SK-N-MC (cell line): Measurements from ENCODE around the gene FUT8.

ENCODE experiments used
- DNase-seq: peaks from one replicate; pipeline ENCODE4 v3.0.0-alpha.2; 2011; ENCODE audit warnings: low read depth, low spot score
- H3K27ac ChIP-seq: fragments of 200-600 bp; sonication (generic); 2 replicates; pipeline ENCODE4 v1.5.1; 2016; ENCODE audit warnings: mixed run types
- H3K36me3 ChIP-seq: fragments of 200-600 bp; sonication (generic); 2 replicates; pipeline ENCODE4 v1.6.1; 2017; ENCODE audit warnings: antibody characterized with exemption, low read length, mixed read lengths; ENCODE audit not compliant: insufficient read depth
- H3K4me3 ChIP-seq: fragments of 200-600 bp; sonication (generic); 2 replicates; pipeline ENCODE4 v1.5.1; 2016
- H3K9ac ChIP-seq: fragments of 200-600 bp; sonication (generic); 2 replicates; pipeline ENCODE4 v1.8.0; 2017; ENCODE audit warnings: mixed run types, mixed read lengths; ENCODE audit not compliant: insufficient read length
- H3K9me3 ChIP-seq: fragments of 200-600 bp; sonication (generic); 2 replicates; pipeline ENCODE4 v1.6.1; 2017; ENCODE audit warnings: low read depth, mild to moderate bottlenecking, antibody characterized with exemption, low read length, moderate library complexity, mixed read lengths
- EZH2 ChIP-seq: fragments of 200-600 bp; sonication (generic); IDR thresholded peaks from one replicate; pipeline ENCODE4 v1.6.1; 2017; ENCODE audit warnings: antibody characterized with exemption
- FOXP2 ChIP-seq: optimal IDR thresholded peaks from 2 replicates; pipeline ENCODE3; 2011; ENCODE audit warnings: mild to moderate bottlenecking, moderate library complexity; ENCODE audit not compliant: insufficient read depth; ENCODE audit errors: extremely low read length, control extremely low read depth
- POLR2AphosphoS5 ChIP-seq: IDR thresholded peaks from 2 replicates; pipeline ENCODE4 v1.6.1; 2012; ENCODE audit warnings: mild to moderate bottlenecking, low read depth, low read length, borderline replicate concordance

The FUT8 gene

GRCh38 chr14:65382586-65382985 is 29.9 kb upstream of the FUT8 start:
- no peak overlapping the region for H3K9ac ChIP-seq
- DNase-seq, result no peak
- TF ChIP-seq POLR2AphosphoS5, result no peak
- TF ChIP-seq EZH2, result no peak
- no peak for TF ChIP-seq FOXP2

DNA sequence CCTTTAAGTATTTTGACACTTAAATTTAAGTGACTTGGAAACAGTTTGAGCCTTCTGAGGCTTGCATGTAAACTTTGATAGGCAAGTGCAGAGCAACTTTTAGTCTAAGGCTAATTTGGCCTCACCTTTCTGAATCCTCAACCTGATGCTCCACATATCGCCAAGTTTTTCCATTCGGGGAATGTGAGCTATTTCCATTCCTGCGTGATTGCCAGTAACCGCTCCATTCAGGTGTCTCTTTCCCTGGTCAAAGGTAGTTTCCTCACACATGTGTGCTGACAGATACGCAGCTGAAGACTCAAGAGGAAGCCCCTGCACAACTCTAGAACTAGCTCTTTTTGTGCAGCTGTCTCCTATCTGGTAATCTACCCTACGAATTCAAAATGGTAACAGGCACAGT is 25.4 kb upstream of the FUT8 start:
- Histone ChIP-seq H3K4me3 (no peak overlapping the region), H3K9ac (no peak overlapping the region), H3K27ac (no peak overlapping the region), H3K9me3 (no peaks in the 10 kb centered on the region), H3K36me3 (no peaks in the 10 kb centered on the region)
- no peak for TF ChIP-seq FOXP2
- TF ChIP-seq EZH2, result no peak
- TF ChIP-seq POLR2AphosphoS5, result no peak
- no peak for DNase-seq

More at GRCh38 chr14:65382586-65382985, 29.9 kb upstream of the FUT8 start:
- H3K4me3 ChIP-seq, result no peak overlapping the region
- H3K9me3 ChIP-seq, result 0 out of 2 replicates have a peak, but pooled peaks cover 5% of the 10 kb centered on the region
- no peaks in the 10 kb centered on the region for H3K36me3 ChIP-seq
- no peak overlapping the region for H3K27ac ChIP-seq

DNA sequence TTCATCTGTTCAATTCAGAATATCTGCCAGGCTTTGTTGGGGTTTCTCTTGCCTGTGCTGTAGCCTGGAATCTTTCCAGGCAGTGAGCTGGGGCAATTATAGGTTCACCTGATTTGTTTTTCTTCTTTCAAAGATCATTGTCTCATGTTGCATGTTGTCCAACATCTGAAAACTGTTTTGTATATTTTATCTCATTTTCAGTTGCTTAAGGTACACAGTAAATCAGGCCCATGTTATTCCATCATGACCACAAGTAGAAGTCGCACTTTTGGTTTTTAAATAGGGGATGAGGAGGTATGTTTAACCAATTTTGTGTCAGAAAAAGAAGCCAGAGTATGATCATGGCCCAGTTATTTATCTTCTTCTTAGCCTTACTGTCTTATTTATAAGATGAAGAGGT is 24.9 kb upstream of the FUT8 start:
- DNase-seq, result no peak

DNA sequence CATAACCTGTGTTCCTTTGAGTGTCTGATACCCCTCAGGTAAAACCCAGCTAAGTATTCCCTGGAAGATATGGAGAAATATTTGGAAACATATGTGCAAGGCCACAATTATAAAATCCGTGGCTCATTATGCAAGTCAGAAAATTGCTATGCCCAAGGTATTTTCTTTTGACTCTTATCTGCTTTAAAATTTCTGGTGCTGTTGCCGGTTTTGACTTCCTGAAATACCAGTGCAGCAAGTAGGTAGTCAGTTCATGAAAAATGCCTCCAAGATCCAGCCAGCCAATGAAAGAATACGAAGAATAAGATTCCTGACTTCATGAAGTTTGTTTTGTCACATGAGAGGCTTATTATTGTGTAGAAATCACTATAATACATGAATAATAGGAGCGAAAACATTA is 20.2 kb upstream of the FUT8 start:
- TF ChIP-seq EZH2 (no peak), POLR2AphosphoS5 (no peak), FOXP2 (no peak)
- no peak overlapping the region for H3K4me3 ChIP-seq

More for the DNA sequence above, 24.9 kb upstream of the FUT8 start:
- H3K9ac ChIP-seq, result no peak overlapping the region
- no peak overlapping the region for H3K4me3 ChIP-seq
- TF ChIP-seq FOXP2 (no peak), EZH2 (no peak), POLR2AphosphoS5 (no peak)
- H3K36me3 ChIP-seq, result no peaks in the 10 kb centered on the region
- H3K9me3 ChIP-seq, result no peaks in the 10 kb centered on the region
- no peak overlapping the region for H3K27ac ChIP-seq

DNA sequence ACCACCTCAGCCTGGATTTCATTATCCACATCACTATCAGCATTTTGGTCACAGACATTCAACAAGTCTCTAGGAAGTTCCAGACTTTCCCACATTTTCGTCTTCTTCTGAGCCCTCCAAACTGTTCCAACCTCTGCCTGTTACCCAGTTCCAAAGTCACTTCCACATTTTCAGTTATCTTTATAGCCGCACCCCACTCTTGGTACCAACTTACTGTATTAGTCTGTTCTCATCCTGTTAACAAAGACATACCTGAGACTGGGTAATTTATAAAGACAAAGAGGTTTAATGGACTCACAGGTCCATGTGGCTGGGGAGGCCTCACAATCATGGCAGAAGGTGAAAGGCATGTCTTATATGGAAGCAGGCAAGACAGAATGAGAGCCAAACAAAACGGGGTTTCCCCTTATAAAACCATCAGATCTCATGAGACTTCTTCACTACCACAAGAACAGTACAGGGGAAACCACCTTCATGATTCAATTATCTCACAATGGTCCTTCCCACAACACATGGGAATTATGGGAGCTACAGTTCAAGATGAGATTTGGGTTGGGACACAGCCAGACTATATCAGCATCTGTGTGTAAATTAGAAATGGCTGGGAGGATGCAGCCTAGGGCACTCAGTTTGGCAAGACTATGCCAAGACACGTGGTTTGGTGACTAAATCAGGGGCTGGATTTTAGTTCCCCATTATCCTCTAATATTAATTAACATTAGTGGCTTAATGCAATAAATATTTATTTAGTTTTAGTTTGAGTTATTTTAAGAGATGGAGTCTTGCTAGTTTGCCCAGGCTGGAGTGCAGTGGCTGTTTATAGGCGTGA is 16.2 kb upstream of the FUT8 start:
- TF ChIP-seq POLR2AphosphoS5, result no peak
- no peak for TF ChIP-seq EZH2
- TF ChIP-seq FOXP2, result no peak
- no peak overlapping the region for H3K9ac ChIP-seq

More for the DNA sequence above, 20.2 kb upstream of the FUT8 start:
- Histone ChIP-seq H3K36me3 (no peaks in the 10 kb centered on the region), H3K9me3 (no peaks in the 10 kb centered on the region), H3K27ac (no peak overlapping the region), H3K9ac (no peak overlapping the region)
- DNase-seq, result no peak

DNA sequence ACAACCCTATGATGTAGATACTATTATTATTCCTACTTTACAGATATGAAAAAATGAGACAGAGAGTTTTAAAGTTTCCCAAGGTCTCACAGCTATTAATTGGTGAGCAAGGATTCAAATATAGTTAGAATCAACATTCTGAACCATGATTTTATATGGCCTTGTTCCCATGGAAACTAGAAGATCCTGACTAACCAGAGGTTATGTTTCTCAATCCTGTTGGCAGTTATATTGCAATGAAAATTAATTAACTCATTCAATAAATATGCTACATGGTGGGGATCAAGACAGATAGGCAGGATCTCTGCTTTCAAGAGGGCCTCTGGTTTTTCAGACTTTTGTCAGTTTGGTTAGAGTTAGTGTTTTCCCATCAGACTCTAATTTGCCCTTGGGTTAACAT is 9.3 kb upstream of the FUT8 start:
- TF ChIP-seq EZH2, result no peak
- no peak for TF ChIP-seq FOXP2
- TF ChIP-seq POLR2AphosphoS5, result no peak

More for the DNA sequence above, 16.2 kb upstream of the FUT8 start:
- Histone ChIP-seq H3K9me3 (no peaks in the 10 kb centered on the region), H3K36me3 (no peaks in the 10 kb centered on the region), H3K4me3 (no peak overlapping the region), H3K27ac (no peak overlapping the region)
- no peak for DNase-seq

GRCh38 chr14:65408113-65408512 is 4.4 kb upstream of the FUT8 start:
- TF ChIP-seq FOXP2, result no peak
- no peak for TF ChIP-seq POLR2AphosphoS5
- no peak for TF ChIP-seq EZH2
- no peaks in the 10 kb centered on the region for H3K9me3 ChIP-seq

More for the DNA sequence above, 9.3 kb upstream of the FUT8 start:
- H3K9ac ChIP-seq, result no peak overlapping the region
- H3K4me3 ChIP-seq, result no peak overlapping the region
- DNase-seq, result no peak
- H3K9me3 ChIP-seq, result no peaks in the 10 kb centered on the region
- H3K27ac ChIP-seq, result no peak overlapping the region
- no peaks in the 10 kb centered on the region for H3K36me3 ChIP-seq

DNA sequence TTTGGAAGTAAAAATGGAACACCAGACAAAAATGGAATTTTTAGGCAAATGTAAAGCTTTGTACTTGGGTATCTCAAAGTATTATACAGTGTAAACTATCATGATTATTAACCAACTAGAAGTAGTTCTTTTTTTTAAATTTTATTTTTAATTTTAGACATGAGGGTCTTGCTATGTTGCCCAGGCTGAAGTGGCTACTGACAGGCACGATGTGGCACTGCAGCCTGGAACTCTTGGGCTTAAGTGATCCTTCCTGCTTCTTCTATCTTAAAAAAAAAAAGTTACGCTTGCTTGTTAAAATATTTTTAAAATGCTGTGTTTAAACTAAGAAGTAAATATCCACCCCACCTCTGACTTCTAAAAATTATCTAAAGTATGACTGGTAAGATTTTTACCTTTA is 1.9 kb upstream of the FUT8 start:
- no peak for DNase-seq
- no peaks in the 10 kb centered on the region for H3K36me3 ChIP-seq
- TF ChIP-seq FOXP2, result no peak
- TF ChIP-seq EZH2, result no peak
- no peak for TF ChIP-seq POLR2AphosphoS5
- no peak overlapping the region for H3K4me3 ChIP-seq
- H3K9me3 ChIP-seq, result no peaks in the 10 kb centered on the region
- no peak overlapping the region for H3K27ac ChIP-seq
- no peak overlapping the region for H3K9ac ChIP-seq

More at GRCh38 chr14:65408113-65408512, 4.4 kb upstream of the FUT8 start:
- no peak for DNase-seq
- Histone ChIP-seq H3K9ac (no peak overlapping the region), H3K36me3 (no peaks in the 10 kb centered on the region), H3K27ac (no peak overlapping the region), H3K4me3 (no peak overlapping the region)
